Measurements from ENCODE around the gene MED8. TPM values are rescaled to one million over a fixed set of nuclear protein-coding genes. Genes with fewer than 3 reads are reported as not detected.

The MED8 gene
- total and polyA plus RNA-seq, 9 of the 15 experiments (the other 6 are each of a cell fraction or from before 2014, with no cell fraction given) = 23.0 to 120 (median 56.4) TPM

DNA sequence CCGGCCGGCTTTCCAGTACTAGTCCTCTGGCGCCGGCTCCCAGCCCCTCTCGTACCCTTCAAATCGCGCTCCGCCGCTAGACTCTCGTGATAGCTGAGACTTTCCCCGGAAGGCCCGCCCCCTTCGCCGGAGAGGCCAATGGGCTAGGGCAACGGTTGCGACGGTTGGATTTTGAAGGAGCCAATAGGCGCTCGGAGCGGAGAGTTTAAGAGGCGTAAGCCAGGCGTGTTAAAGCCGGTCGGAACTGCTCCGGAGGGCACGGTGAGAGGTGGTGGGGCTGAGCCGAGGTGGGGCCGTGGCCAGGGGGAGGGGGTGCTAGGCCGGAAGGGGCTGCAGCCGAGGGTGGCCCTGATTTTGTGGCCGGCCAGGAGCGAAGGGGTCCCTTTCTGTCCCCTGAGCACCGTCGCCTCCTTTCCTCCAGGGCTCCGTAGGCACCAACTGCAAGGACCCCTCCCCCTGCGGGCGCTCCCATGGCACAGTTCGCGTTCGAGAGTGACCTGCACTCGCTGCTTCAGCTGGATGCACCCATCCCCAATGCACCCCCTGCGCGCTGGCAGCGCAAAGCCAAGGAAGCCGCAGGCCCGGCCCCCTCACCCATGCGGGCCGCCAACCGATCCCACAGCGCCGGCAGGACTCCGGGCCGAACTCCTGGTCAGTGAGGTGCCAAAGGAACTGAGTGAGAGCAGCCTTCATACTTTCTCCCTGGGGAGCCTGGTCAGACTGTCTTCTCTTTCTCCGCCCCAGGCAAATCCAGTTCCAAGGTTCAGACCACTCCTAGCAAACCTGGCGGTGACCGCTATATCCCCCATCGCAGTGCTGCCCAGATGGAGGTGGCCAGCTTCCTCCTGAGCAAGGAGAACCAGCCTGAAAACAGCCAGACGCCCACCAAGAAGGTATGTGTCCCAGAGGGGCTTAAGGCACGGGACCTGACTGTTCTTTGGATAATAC is 30.6 kb downstream of the MED8 start, which contains the start of gene CDC20 (continued):
- TF ChIP-seq, protein P1, sequence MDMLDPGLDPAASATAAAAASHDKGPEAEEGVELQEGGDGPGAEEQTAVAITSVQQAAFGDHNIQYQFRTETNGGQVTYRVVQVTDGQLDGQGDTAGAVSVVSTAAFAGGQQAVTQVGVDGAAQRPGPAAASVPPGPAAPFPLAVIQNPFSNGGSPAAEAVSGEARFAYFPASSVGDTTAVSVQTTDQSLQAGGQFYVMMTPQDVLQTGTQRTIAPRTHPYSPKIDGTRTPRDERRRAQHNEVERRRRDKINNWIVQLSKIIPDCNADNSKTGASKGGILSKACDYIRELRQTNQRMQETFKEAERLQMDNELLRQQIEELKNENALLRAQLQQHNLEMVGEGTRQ (CRISPR knock-in tag; IDR thresholded peaks at IDR 0.05) = peak; percentile 15; the same call in 1 of the 2 replicates
- TF ChIP-seq ZC3H8 (IDR thresholded peaks at IDR 0.05) = no peak
- TF ChIP-seq NR4A1 (CRISPR knock-in tag; IDR thresholded peaks at IDR 0.05) = no peak
- no peak for TF ChIP-seq NR4A1 (tag; IDR thresholded peaks at IDR 0.05)
- TF ChIP-seq ZNF253 (CRISPR knock-in tag; conservative IDR thresholded peaks at IDR 0.05) = no peak
- TF ChIP-seq, protein P2, sequence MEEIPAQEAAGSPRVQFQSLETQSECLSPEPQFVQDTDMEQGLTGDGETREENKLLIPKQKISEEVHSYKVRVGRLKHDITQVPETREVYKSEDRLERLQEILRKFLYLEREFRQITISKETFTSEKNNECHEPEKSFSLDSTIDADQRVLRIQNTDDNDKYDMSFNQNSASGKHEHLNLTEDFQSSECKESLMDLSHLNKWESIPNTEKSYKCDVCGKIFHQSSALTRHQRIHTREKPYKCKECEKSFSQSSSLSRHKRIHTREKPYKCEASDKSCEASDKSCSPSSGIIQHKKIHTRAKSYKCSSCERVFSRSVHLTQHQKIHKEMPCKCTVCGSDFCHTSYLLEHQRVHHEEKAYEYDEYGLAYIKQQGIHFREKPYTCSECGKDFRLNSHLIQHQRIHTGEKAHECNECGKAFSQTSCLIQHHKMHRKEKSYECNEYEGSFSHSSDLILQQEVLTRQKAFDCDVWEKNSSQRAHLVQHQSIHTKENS (CRISPR knock-in tag; IDR thresholded peaks at IDR 0.05) = no peak
- TF ChIP-seq SUPT5H (IDR thresholded peaks at IDR 0.05) = peak; percentile 87
- TF ChIP-seq SMC3 (conservative IDR thresholded peaks at IDR 0.05; ENCODE audit: insufficient read depth, low read depth, low read length) = no peak
- TF ChIP-seq SP1 (CRISPR knock-in tag; IDR thresholded peaks at IDR 0.05) = peak; percentile 67
- no peak for TF ChIP-seq ILF3 (IDR thresholded peaks at IDR 0.05; ENCODE audit: borderline replicate concordance)
- no peak for TF ChIP-seq ZFP36 (IDR thresholded peaks at IDR 0.05; ENCODE audit: low read depth, low read length, partially characterized antibody)
- TF ChIP-seq SIN3B (IDR thresholded peaks at IDR 0.05; ENCODE audit: low read depth) = peak; percentile 75
- TF ChIP-seq ZNF408 (CRISPR knock-in tag; IDR thresholded peaks at IDR 0.05; ENCODE audit: low read depth) = no peak
- no peak for TF ChIP-seq HSF4 (CRISPR knock-in tag; IDR thresholded peaks at IDR 0.05; ENCODE audit: borderline replicate concordance)
- TF ChIP-seq, protein P3, sequence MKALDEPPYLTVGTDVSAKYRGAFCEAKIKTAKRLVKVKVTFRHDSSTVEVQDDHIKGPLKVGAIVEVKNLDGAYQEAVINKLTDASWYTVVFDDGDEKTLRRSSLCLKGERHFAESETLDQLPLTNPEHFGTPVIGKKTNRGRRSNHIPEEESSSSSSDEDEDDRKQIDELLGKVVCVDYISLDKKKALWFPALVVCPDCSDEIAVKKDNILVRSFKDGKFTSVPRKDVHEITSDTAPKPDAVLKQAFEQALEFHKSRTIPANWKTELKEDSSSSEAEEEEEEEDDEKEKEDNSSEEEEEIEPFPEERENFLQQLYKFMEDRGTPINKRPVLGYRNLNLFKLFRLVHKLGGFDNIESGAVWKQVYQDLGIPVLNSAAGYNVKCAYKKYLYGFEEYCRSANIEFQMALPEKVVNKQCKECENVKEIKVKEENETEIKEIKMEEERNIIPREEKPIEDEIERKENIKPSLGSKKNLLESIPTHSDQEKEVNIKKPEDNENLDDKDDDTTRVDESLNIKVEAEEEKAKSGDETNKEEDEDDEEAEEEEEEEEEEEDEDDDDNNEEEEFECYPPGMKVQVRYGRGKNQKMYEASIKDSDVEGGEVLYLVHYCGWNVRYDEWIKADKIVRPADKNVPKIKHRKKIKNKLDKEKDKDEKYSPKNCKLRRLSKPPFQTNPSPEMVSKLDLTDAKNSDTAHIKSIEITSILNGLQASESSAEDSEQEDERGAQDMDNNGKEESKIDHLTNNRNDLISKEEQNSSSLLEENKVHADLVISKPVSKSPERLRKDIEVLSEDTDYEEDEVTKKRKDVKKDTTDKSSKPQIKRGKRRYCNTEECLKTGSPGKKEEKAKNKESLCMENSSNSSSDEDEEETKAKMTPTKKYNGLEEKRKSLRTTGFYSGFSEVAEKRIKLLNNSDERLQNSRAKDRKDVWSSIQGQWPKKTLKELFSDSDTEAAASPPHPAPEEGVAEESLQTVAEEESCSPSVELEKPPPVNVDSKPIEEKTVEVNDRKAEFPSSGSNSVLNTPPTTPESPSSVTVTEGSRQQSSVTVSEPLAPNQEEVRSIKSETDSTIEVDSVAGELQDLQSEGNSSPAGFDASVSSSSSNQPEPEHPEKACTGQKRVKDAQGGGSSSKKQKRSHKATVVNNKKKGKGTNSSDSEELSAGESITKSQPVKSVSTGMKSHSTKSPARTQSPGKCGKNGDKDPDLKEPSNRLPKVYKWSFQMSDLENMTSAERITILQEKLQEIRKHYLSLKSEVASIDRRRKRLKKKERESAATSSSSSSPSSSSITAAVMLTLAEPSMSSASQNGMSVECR (CRISPR knock-in tag; IDR thresholded peaks at IDR 0.05) = peak; percentile 59
- TF ChIP-seq POU5F1 (IDR thresholded peaks at IDR 0.05; ENCODE audit: borderline replicate concordance, low read depth, low read length, partially characterized antibody) = no peak
- no peak for TF ChIP-seq MTA2 (IDR thresholded peaks at IDR 0.05; ENCODE audit: low read depth)
- TF ChIP-seq, protein P4, sequence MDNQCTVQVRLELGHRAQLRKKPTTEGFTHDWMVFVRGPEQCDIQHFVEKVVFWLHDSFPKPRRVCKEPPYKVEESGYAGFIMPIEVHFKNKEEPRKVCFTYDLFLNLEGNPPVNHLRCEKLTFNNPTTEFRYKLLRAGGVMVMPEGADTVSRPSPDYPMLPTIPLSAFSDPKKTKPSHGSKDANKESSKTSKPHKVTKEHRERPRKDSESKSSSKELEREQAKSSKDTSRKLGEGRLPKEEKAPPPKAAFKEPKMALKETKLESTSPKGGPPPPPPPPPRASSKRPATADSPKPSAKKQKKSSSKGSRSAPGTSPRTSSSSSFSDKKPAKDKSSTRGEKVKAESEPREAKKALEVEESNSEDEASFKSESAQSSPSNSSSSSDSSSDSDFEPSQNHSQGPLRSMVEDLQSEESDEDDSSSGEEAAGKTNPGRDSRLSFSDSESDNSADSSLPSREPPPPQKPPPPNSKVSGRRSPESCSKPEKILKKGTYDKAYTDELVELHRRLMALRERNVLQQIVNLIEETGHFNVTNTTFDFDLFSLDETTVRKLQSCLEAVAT (IDR thresholded peaks at IDR 0.05) = 0 out of 4 replicates have a peak, but pooled peaks of 1 of the 2 experiments have one; percentile 28
- no peak for TF ChIP-seq PURB (CRISPR knock-in tag; IDR thresholded peaks at IDR 0.05; ENCODE audit: low read depth)
- TF ChIP-seq ZNF134 (CRISPR knock-in tag; conservative IDR thresholded peaks at IDR 0.05) = no peak
- TF ChIP-seq SETDB1 (IDR thresholded peaks at IDR 0.05; ENCODE audit: low read length) = no peak
